Hematopoietic multipotent progenitor cell treated with erythropoietin and hydrocortisone succinate and interleukin-3 and kit ligand, for 17 days (in vitro differentiated cells): ENCODE data around the gene NXPE1.
"Not testable (repeated sequence)": the region's sequence is repeated elsewhere in the genome, so short reads cannot be mapped to it uniquely, and the experiment has no call there.

Source experiments
- DNase-seq: peaks from one replicate; pipeline ENCODE4 v3.0.0-alpha.2; 2015; ENCODE audit warnings: low spot score

Gene NXPE1

DNA sequence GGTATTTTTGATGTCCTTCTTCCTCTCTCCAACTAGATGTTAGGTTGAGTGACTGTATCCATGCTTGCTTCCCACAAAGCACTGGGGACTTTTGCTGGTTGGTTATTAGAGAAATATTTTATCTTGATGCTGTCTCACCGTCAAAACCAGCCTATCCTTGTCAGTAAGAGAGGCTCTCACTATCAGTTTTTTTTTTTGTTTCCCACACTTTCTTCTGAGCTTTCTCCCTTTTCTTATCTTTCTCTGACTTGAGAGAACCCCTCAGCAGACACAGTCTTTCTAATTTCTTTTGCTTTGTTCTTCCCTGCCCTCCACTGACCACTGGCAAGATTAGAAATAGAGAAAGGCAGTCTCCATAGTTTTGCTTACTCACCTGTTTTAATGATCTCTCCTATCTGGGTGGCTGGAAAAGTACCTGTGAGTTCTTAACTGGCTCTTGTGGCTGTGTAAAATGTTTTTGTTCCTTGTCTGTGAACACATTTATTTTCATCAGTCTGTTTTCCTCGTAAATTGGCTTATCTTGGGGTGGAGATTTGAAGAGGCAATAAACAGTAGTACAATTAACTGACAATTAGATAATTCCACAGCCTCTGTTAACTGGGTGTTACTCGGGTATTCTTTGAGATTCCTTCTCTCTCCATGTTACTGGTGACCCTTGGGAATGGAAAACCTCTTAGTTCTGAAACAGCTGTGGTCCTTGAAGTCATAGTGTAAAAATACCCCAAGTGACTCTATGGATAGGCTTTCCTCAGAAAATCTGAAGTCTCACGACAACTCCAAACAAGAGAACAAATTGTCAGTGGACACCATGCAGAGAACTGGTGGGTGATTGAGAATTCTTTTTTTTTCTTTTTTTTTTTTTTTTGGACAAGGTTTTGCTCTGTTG lies at the start of gene NXPE1:
NXPE1 (minus strand) TSS at position 457 of the 886 bp plus-strand sequence. CDS start 8,680 bp downstream, outside the sequence.
- no peak for DNase-seq

DNA sequence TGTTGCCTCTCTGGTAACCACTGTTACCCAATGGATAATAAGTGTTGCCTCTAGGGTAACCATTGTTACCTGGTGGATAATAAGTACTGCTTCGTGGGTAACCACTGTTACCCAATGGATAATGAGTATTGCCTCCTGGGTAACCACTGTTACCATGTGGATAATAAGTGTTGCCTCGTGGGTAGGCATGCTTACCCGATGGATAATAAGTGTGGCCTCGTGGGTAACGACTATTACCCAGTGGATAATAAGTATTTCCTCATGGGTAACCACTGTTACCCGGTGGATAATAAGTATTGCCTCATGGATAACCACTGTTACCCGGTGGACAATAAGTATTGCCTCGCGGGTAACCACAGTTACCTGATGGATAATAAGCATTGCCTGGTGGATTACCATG lies 49.7 kb upstream of the NXPE1 start:
- no peak for DNase-seq

DNA sequence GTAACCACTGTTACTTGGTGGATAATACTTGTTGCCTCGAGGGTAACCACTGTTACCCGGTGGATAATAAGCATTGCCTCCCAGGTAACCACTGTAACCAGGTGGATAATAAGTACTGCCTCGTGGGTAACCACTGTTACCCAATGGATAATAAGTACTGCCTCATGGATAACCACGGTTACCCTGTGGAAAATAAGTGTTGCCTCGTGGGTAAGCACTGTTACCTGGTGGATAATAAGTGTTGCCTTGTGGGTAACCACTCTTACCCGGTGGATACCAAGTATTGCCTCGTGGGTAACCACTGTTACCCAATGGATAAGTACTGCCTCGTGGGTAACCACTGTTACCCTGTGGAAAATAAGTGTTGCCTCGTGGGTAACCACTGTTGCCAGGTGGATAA lies 48.9 kb upstream of the NXPE1 start:
- DNase-seq: not testable (repeated sequence)

DNA sequence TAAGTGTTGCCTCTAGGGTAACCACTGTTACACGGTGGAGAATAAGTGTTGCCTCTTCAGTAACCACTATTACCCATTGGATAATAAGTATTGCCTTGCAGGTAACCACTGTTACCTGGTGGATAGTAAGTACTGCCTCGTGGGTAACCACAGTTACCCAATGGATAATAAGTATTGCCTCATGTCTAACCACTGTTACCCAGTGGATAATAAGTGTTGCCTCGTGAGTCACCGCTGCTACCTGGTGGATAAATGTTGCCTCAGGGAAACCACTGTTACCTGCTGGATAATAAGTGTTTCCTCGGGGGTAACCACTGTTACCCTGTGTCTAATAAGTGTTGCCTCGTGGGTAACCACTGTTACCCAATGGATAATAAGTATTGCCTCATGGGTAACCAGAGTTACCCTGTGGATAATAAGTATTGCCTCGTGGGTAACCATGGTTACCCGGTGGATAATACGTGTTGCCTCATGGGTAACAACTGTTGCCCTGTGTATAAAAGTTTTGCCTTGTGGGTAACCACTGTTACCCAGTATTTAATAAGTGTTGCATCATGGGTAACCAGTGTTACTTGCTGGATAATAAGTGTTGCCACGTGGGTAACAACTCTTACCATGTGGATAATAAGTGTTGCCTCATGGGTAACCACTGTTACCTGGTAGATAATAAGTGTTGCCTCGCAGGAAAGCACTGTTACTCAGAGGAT lies 48.2 kb upstream of the NXPE1 start:
- DNase-seq: no peak

DNA sequence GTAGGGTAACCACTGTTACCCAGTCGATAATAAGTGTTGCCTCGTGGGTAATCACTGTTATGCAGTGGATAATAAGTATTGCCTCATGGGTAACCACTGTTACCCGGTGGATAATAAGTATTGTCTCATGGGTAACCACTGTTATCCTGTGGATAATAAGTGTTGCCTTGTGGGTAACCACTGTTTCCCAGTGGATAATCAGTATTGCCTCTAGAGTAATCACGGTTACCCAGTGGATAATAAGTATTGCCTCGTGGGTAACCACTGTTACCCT lies 47.1 kb upstream of the NXPE1 start:
- not testable (repeated sequence) for DNase-seq

DNA sequence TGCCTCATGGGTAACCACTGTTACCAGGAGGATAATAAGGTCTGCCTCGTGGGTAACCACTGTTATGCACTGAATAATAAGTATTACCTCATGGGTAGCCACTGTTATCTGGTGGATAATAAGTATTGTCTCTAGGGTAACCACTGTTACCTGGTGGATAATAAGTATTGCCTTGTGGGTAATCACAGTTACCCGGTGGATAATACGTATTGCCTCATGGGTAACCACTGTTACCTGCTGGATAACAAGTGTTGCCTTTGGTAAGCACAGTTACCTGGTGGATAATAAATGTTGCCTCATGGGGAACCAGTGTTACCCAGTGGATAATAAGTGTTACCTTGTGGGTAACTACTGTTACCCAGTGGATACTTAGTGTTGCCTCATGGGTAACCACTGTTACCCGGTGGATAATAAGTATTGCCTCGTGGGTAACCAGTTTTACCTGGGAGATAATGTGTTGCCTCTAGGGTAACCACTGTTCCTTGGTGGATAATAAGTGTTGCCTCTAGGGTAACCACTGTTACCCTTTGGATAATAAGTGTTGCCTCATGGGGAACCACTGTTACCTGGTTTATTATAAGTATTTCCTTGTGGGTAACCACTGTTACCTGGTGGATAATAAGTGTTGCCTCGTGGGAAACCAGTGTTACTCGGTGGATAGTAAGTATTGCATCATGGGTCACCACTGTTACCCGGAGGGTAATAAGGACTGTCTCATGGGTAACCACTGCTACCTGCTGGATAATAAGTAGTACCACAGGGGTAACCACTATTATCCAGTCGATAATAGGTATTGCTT lies 46.5 kb upstream of the NXPE1 start:
- DNase-seq: no peak

DNA sequence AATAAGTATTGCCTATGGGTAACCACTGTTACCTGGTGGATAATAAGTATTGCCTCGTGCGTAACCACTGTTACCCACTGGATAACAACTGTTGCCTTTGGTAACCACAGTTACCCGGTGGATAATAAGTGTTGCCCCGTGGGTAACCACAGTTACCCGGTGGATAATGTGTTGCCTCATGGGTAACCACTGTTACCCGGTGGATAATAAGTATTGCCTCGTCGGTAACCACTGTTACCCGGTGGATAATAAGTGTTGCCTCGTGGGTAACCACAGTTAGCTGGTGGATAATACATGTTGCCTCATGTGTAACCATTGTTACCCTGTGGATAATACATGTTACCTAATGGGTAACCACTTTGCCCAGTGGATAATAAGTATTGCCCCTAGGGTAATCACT lies 45.7 kb upstream of the NXPE1 start:
- DNase-seq: no peak

DNA sequence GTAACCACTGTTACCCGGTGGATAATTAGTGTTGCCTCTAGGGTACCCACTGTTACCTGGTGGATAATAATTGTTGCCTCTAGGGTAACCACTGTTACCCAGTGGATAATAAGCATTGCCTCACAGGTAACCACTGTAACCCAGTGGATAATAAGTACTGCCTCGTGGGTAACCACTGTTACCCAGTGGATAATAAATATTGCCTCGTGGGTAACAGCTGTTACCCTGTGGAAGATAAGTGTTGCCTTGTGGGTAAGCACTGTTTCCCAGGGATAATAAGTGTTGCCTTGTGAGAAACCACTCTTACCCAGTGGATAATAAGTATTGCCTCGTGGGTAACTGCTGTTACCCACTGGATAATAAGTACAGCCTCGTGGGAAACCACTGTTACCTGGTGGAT lies 45.2 kb upstream of the NXPE1 start:
- DNase-seq: no peak

DNA sequence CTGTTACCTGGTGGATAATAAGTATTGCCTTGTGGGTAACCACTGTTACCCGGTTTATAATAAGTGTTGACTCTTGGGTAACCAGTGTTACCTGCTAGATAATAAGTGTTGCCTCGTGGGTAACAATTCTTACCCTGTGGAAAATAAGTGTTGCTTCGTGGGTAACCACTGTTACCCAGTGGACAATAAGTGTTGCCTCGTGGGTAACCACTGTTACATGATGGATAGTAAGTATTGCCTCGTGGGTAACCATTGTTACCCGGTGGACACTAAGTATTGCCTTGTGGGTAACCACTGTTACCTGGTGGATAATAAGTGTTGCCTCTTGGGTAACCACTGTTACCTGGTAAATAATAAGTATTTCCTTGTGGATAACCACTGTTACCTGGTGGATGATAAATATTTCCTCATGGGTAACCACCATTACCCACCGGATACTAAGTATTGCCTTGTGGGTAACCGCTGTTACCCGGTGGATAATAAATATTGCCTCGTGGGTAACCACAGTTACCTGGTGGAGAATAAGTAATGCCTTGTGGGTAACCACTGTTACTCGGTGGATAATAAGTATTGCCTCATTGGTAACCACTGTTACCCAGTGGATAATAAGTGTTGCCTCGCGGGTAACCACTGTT lies 44.6 kb upstream of the NXPE1 start:
- no peak for DNase-seq

DNA sequence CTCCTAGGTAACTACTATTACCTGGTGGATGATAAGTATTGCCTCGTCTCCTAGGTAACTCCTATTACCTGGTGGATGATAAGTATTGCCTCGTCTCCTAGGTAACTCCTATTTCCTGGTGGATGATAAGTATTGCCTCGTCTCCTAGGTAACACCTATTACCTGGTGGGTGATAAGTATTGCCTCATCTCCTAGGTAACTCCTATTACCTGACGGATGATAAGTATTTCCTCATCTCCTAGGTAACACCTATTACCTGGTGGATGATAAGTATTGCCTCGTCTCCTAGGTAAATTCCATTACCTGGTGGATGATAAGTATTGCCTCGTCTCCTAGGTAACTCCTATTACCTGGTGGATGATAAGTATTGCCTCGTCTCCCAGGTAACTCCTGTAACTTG lies 43.5 kb upstream of the NXPE1 start:
- DNase-seq: not testable (repeated sequence)

DNA sequence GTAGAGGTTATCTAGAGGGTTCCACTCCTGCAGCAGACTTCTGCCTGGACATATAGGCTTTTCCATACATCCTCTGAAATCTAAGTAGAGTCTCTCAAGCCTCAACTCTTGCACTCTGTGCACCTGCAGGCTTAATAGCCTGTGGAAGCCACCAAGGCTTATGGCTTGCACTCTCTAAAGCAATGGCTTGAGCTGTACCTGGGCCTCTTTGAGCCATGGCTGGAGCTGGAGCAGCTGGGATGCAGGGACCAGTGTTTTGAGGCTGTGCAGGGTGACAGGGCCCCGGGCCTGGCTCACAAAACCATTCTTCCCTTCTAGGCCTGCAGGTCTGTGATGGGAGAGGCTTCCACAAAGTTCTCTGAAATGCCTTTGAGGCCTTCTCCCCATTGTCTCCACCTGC lies 38.8 kb upstream of the NXPE1 start:
- DNase-seq: no peak

DNA sequence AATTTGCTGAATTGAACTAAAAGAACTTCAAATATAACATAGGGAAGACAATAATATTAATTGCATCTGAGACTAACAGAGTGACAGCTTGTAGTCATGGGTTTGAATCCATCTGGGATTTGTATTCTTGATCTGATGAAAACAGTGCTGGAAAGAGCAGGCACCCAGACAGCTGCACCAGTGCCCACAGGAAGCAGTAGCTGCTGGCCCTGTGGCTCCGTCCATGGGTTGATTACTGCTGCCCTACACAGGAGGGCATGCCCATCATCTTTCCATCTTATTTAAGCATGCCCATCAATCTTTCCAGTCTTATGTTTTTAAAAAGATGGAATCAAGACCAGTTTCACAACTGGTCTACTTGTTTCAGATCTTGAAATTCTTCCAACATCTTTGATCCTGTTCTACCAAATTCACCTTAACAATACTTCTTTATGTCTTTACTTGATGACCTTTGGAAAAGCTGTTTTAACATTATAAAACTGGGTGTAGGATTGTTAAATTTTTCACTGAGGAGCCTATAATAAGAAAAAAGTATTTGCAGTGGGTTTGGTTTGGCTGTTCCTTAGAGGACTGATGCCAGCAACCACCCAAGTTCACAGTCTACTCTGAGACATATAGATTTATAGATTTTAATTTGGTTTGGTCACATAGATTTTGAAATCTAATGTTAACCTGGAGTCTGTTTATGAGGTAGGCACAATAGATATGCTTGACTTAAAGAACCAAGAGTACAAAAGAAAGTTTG lies 36.7 kb upstream of the NXPE1 start:
- DNase-seq: no peak

DNA sequence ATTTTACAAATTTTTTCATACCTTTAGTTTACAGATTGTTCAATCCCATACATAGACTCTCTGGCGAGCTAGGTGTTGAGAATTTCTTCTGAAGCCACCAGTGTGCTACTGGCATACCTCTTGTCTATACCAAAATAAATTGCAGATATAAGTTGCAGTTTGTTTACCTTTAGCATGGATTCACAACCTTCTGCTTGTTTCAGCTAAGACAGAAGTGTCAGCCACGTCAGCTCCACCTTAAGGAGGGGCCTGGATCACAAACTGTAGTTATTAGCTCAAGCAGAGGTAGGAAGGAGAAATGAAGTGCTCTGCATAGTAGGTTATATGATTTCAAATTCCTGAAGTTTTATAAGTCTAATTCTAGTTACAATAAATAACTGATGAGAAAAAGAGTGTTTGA lies 35.9 kb upstream of the NXPE1 start, which contains the start of gene NXPE4:
NXPE4 (minus strand) TSS at position 216 of the 400 bp plus-strand sequence. CDS start 1,027 bp downstream, outside the sequence.
- no peak for DNase-seq

DNA sequence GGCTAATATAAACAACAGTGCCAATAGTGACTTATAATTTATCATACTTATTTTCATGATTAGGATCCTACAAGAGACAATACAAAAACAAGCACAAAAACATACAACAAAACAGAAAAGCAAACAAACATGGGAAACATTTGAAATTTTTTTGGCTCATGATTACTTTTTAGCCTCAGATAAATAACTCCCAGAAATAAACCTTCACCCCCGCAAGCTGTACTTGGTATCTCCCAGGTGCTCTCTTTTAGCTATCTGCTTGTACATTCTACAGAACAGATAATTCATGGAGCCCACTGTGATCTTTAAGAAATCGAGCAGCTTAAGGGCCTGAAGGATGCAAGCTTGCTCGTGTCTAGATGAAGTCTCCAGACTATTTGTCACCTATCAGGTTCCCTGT lies 35.0 kb upstream of the NXPE1 start:
- DNase-seq: no peak

DNA sequence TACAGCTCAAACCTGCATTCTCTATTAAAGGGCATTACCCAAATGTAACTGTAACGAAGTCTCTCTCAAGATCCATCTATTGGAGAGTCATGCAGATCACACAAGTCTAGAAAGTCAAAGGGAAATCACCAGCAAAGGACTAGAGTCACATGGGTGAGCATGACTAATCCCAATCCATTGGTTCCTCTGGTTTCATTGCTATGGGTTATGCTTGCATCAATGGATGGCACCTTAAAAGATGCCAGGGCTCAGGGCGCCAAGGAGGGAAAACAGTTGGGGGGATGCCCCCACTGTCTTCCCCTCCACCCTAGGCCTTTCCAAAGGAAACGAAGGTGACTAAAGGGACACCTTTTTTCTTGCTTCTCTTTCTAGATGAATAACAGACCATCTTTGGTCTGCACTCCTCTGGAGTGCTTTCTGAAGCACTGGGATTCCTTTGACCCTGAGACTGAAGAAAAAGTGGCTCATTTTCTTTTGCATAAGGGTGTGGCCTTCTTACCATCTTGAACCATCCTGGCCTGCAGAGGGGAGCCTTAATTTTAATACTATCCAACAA lies 27.8 kb upstream of the NXPE1 start:
- DNase-seq: no peak

DNA sequence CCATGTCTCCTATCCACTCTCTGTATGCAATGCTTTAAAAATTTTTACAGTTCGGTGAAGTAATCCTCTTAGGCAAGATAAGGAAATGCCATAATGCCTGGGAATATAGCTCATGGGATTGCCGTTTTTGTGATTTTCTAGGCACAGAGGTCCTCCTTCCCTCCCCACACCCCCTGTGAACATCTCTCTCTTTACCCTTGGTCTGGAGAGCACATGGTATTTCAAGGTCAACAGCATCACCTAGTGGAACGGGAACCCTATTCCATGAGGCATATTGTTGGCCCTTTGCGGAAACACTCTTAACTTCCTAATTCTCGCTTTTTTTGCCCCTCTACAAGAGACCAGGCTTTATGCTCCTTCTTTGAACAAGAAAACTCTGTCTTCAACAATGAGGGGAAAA lies 27.1 kb upstream of the NXPE1 start:
- peak; percentile 25 for DNase-seq

DNA sequence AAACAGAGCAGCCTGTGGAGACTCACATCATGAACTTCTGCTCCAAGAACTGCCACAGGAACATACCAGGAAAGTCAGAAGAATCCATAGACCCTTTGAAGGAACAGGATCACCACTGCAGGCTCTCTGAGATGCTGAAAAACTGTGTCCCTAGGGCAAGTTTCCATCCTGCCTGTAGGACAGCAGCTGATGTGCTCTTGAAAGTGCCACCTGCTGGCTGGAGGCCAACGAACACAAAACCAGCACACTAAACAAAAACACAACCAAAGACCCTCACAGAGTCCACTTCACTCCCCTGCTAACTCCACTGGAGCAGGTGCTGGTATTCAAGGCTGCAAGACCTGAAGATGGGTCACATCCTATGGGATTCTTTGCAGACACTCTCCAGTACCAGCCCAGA lies 12.0 kb upstream of the NXPE1 start:
- peak; percentile 21 for DNase-seq

DNA sequence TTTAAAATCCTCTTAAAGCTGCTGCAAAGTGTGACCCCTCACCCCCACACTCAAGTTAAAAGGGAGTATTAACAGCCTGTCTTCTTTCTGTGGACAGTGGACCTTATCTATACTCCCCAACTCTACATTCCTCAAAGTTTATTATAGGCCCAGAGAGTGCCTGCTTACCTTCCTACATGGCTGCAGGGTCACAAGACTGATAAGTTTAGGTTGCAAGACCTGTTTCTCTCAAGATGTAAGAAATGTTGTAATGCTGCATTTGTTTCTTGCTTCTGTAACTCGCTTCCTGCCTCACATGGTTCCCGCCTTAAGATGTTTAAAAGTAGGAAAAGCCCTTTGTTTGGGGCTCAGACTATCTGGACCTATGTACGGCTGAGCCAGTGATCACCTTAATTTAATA lies 10.1 kb upstream of the NXPE1 start:
- no peak for DNase-seq

DNA sequence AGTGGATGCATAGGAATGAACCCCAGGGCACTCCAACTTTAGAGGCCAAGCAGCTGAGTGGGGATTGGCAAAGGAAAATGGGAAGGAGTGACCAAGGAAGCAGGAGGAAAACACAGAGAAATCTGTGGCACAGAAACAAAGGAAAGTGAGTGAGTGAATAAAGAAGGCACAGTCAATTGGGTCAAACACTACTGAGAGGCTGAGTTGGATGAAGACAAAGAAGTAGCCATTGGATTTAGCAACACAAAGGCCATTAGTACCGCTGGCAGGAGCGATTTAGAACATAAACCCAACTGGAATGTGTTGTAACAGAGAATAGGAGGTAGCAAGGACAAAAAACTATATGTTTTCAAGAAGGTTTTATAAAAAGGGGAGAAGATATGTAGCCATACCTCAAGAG lies 6.6 kb upstream of the NXPE1 start:
- no peak for DNase-seq

DNA sequence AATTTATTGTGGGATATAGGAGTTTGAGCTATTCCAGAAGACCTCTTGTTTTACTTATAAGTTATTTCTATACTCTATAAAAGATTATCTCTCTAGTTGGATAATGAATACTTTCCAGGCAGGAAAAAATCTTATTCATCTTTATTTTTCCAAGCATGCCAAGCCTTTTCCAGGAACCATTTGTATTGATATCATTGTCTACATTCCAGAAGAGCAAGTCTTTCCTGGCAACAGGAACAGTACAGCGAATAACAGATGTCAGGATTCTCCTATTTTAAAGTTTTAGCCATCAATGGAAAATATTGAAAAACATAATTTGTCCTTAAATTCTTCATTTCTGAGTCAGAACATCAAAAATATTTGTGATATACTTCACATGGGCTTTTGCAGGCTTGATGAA lies 5.2 kb upstream of the NXPE1 start:
- DNase-seq: no peak

DNA sequence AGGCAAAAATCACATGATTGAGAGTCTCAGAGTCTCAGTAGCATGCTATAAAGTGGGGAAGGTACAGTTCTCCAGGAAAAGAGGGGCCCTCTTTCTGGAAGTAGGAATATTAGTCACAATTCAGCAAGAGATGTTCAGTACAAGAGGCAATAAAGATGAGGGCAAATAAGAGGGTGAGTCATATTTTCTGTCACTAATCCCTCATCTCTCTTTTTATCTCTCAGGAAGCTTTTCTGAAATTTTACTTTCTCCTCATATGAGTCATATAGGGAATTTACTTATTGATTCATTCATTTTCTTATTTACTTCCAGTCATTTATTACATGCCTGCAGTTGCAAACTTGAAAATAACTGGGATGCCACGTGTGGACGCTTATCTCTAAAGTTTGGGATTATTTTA lies 3.4 kb upstream of the NXPE1 start:
- no peak for DNase-seq
